Neural progenitor cell (in vitro differentiated cells): ENCODE results near the gene LHFPL2. TPM values are rescaled to one million over a fixed set of nuclear protein-coding genes. Genes with fewer than 3 reads are reported as not detected.

Experiments
- DNase-seq: peaks from one replicate; pipeline ENCODE4 v3.0.0-alpha.2; 2016; ENCODE audit warnings: low spot score
- H2AFZ ChIP-seq: fragments of 200-600 bp; sonication (generic); replicated peaks from 2 replicates; pipeline ENCODE4 v1.6.1; 2016; ENCODE audit warnings: antibody characterized with exemption
- H3F3A ChIP-seq: fragments of 200-600 bp; sonication (generic); 2 replicates; pipeline ENCODE4 v1.6.1; 2016; ENCODE audit warnings: antibody characterized with exemption, low read depth
- H3K27ac ChIP-seq: fragments of 200-600 bp; sonication (generic); 2 replicates; pipeline ENCODE4 v1.5.1; 2016; ENCODE audit warnings: mild to moderate bottlenecking
- H3K27me3 ChIP-seq: fragments of 200-600 bp; sonication (generic); 2 replicates; pipeline ENCODE4 v1.6.1; 2016; ENCODE audit warnings: mild to moderate bottlenecking, moderate library complexity
- H3K36me3 ChIP-seq: fragments of 200-600 bp; sonication (generic); 2 replicates; pipeline ENCODE4 v1.5.1; 2016
- H3K4me1 ChIP-seq: fragments of 200-600 bp; sonication (generic); 2 replicates; pipeline ENCODE4 v1.6.1; 2016; ENCODE audit warnings: mixed run types
- H3K4me2 ChIP-seq: fragments of 200-600 bp; sonication (generic); 2 replicates; pipeline ENCODE4 v1.6.1; 2016
- H3K4me3 ChIP-seq: fragments of 200-600 bp; sonication (generic); 2 replicates; pipeline ENCODE4 v1.5.1; 2016
- H3K79me2 ChIP-seq: fragments of 200-600 bp; sonication (generic); 2 replicates; pipeline ENCODE4 v1.6.1; 2016; ENCODE audit warnings: low read depth
- H3K9ac ChIP-seq: fragments of 200-600 bp; sonication (generic); 2 replicates; pipeline ENCODE4 v1.6.1; 2016
- H3K9me3 ChIP-seq: fragments of 200-600 bp; sonication (generic); 2 replicates; pipeline ENCODE4 v1.5.1; 2016; ENCODE audit warnings: low read depth
- H4K20me1 ChIP-seq: fragments of 200-600 bp; sonication (generic); 2 replicates; pipeline ENCODE4 v1.6.1; 2016; ENCODE audit warnings: low read depth
- H3K27ac Mint-ChIP-seq: 3 replicates; pipeline ENCODE4 v1.8.0; 2021; ENCODE audit warnings: mixed read lengths
- H3K27me3 Mint-ChIP-seq: 2 replicates; pipeline ENCODE4 v1.8.0; 2022; ENCODE audit warnings: low read depth, mild to moderate bottlenecking, inconsistent platforms, moderate library complexity, mixed read lengths; ENCODE audit not compliant: insufficient read depth
- H3K36me3 Mint-ChIP-seq: 3 replicates; pipeline ENCODE4 v1.8.0; 2021; ENCODE audit warnings: mixed read lengths
- H3K4me1 Mint-ChIP-seq: 3 replicates; pipeline ENCODE4 v1.8.0; 2021; ENCODE audit warnings: mixed read lengths
- H3K4me3 Mint-ChIP-seq: 3 replicates; pipeline ENCODE4 v1.8.0; 2021; ENCODE audit warnings: mild to moderate bottlenecking, moderate library complexity, mixed read lengths
- H3K9me3 Mint-ChIP-seq: 3 replicates; pipeline ENCODE4 v1.8.0; 2020; ENCODE audit warnings: mixed read lengths
- CTCF ChIP-seq: fragments of 200-600 bp; sonication (generic); IDR thresholded peaks from 2 replicates; pipeline ENCODE4 v1.5.1; 2017; ENCODE audit warnings: antibody characterized with exemption, mild to moderate bottlenecking
- EZH2 ChIP-seq: fragments of 200-600 bp; sonication (generic); IDR thresholded peaks from 2 replicates; pipeline ENCODE4 v1.6.1; 2017; ENCODE audit warnings: antibody characterized with exemption, mild to moderate bottlenecking, moderate library complexity
- EZH2phosphoT487 ChIP-seq: fragments of 200-600 bp; sonication (generic); IDR thresholded peaks from 2 replicates; pipeline ENCODE4 v1.6.1; 2017; ENCODE audit warnings: antibody characterized with exemption
- total RNA-seq: library from RNA; depleted of rRNA; stranded (reverse); fragments of >200 nt; gene quantifications from 2 replicates; pipeline ENCODE4 v1.2.3, GENCODE V29; 2015; ENCODE audit warnings: low replicate concordance

The LHFPL2 gene
- total RNA-seq, 1 donor from 2014 or later = 21.1 TPM

GRCh38 chr5:78614816-78615215 lies 33.8 kb downstream of the LHFPL2 start:
- TF ChIP-seq EZH2phosphoT487 = no peak
- no peak for TF ChIP-seq EZH2
- TF ChIP-seq CTCF = no peak

GRCh38 chr5:78613756-78614155 lies 34.8 kb downstream of the LHFPL2 start:
- no peak overlapping the region for H2AFZ ChIP-seq
- no peak for TF ChIP-seq CTCF
- no peak for TF ChIP-seq EZH2
- peaks cover 5% of the 10 kb centered on the region for H3K9me3 Mint-ChIP-seq
- no peak overlapping the region for H3K27ac Mint-ChIP-seq
- peaks cover 39% of the 10 kb centered on the region for H4K20me1 ChIP-seq
- H3K27me3 ChIP-seq = no peaks in the 10 kb centered on the region
- no peak overlapping the region for H3K4me2 ChIP-seq
- H3K4me3 Mint-ChIP-seq = no peak overlapping the region
- no peak overlapping the region for H3K4me3 ChIP-seq
- H3K4me1 ChIP-seq = peaks cover 19% of the 10 kb centered on the region
- H3F3A ChIP-seq = peaks cover 20% of the 10 kb centered on the region
- H3K27me3 Mint-ChIP-seq = peaks cover 5% of the 10 kb centered on the region
- H3K79me2 ChIP-seq = no peaks in the 10 kb centered on the region
- no peak for DNase-seq
- H3K9ac ChIP-seq = no peak overlapping the region
- H3K9me3 ChIP-seq = no peaks in the 10 kb centered on the region
- H3K4me1 Mint-ChIP-seq = peaks cover 28% of the 10 kb centered on the region
- peaks cover 23% of the 10 kb centered on the region for H3K36me3 Mint-ChIP-seq
- no peaks in the 10 kb centered on the region for H3K36me3 ChIP-seq
- H3K27ac ChIP-seq = no peak overlapping the region

More at GRCh38 chr5:78614816-78615215, 33.8 kb downstream of the LHFPL2 start:
- peaks cover 5% of the 10 kb centered on the region for H3K27me3 Mint-ChIP-seq
- H3K4me1 Mint-ChIP-seq = peaks cover 26% of the 10 kb centered on the region
- Histone ChIP-seq H3K36me3 (no peaks in the 10 kb centered on the region), H3K9ac (no peak overlapping the region), H3K4me2 (no peak overlapping the region), H3K79me2 (no peaks in the 10 kb centered on the region), H3K4me3 (no peak overlapping the region), H2AFZ (no peak overlapping the region), H3K27ac (no peak overlapping the region), H3K4me1 (peaks cover 19% of the 10 kb centered on the region), H3K27me3 (no peaks in the 10 kb centered on the region), H3F3A (peaks cover 20% of the 10 kb centered on the region), H3K9me3 (no peaks in the 10 kb centered on the region), H4K20me1 (peaks cover 38% of the 10 kb centered on the region)
- peaks cover 6% of the 10 kb centered on the region for H3K9me3 Mint-ChIP-seq
- H3K4me3 Mint-ChIP-seq = no peak overlapping the region
- DNase-seq = no peak
- no peak overlapping the region for H3K27ac Mint-ChIP-seq
- H3K36me3 Mint-ChIP-seq = peaks cover 22% of the 10 kb centered on the region

- Histone ChIP-seq H3K36me3 (no peaks in the 10 kb centered on the region), H3K79me2 (no peaks in the 10 kb centered on the region), H3K9me3 (no peaks in the 10 kb centered on the region), H3F3A (peaks cover 20% of the 10 kb centered on the region), H2AFZ (no peak overlapping the region), H3K4me1 (peaks cover 19% of the 10 kb centered on the region), H3K27me3 (no peaks in the 10 kb centered on the region), H3K27ac (no peak overlapping the region), H3K4me3 (no peak overlapping the region), H3K4me2 (no peak overlapping the region), H3K9ac (no peak overlapping the region), H4K20me1 (peaks cover 39% of the 10 kb centered on the region)
- TF ChIP-seq EZH2phosphoT487 = no peak
- no peak for TF ChIP-seq EZH2
- TF ChIP-seq CTCF = no peak
- H3K4me3 Mint-ChIP-seq = no peak overlapping the region
- peaks cover 28% of the 10 kb centered on the region for H3K4me1 Mint-ChIP-seq
- no peak overlapping the region for H3K27ac Mint-ChIP-seq
- DNase-seq = no peak
- peaks cover 17% of the 10 kb centered on the region for H3K36me3 Mint-ChIP-seq
- peaks cover 2% of the 10 kb centered on the region for H3K9me3 Mint-ChIP-seq
- H3K27me3 Mint-ChIP-seq = peaks cover 5% of the 10 kb centered on the region
Observed at GRCh38 chr5:78613151-78613533, 35.4 kb downstream of the LHFPL2 start.
